ENCODE results near the gene TMEM30A.

The TMEM30A gene

DNA sequence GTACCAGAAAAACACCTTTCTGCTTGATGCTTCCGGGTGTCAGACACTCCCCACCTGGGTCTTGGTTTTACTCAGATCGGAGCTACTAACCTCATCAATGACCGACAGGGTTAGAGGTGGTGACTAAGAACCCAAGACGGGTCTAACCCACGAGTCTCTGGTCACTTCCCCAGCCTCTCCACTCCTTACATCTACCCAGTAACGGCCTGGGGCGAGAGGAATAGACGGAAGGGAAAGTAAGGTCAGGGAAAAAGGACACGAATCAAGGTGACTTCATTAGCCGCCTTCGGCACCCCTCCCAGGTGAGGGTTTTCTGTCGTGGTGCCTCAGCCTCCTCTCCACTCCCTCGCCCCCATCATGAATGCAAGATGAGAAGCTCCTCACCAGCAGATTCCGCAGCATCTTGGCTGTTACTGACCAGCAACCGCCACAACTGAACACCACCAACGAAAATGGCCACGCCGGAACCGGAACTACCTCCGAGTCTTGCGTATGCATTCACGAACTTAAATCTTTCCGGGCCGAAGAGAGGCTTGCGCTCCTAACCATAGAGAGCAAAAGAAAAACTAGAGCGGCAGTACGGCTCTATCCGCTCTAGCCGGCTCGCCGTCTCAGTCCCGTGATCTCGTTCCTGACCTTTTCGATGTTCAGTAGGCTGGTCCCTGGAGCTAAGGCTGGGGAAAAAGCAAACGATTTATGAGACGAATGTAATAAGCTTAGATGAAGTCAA lies 41.1 kb downstream of the TMEM30A start, which contains the start of gene COX7A2:
Gene COX7A2 (minus strand): TSS at position 469 of the 730 bp plus-strand sequence. CDS start 67 bp downstream, at position 402.
- in situ Hi-C loops (cut with HindIII; ENCODE audit: low sequenced_read_pairs) = loop anchor here (5.0 kb wide), 1 partner anchor 94 kb away; no protein-coding TSS in a partner anchor
- H3K4me3 ChIP-seq (ENCODE audit: low read depth, low read length) = peak within 1 kb of the TSS; percentile 91
- peak; percentile 93 for DNase-seq (ENCODE audit: low read depth)
- TF ChIP-seq CTCF (IDR thresholded peaks at IDR 0.05; ENCODE audit: low read depth, low read length, missing control alignments) = no peak

DNA sequence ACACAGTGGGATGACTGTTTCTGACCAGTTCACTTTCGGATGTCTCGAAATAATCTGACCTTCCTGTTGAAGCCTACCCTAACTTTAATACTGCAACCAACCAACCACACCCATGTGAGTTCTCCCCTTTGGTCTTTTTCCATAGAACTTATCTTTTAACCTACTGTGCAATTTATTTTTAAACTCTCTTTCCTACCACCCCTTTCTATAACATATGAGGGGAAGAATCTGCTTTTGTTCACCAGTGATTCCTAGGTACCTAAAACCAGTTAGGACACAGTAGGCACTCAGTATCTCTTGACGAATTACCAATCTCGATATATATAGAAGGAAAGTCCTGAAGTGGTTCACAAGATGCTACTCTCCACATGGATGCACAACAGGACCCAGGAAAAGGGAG lies 48.0 kb downstream of the TMEM30A start:
- DNase-seq (ENCODE audit: low read depth) = no peak
- H3K4me3 ChIP-seq (ENCODE audit: low read depth, low read length) = no peak overlapping the region
- no peak for TF ChIP-seq CTCF (IDR thresholded peaks at IDR 0.05; ENCODE audit: low read depth, low read length, missing control alignments)
- in situ Hi-C loops (cut with HindIII; ENCODE audit: low sequenced_read_pairs) = no loop called here

DNA sequence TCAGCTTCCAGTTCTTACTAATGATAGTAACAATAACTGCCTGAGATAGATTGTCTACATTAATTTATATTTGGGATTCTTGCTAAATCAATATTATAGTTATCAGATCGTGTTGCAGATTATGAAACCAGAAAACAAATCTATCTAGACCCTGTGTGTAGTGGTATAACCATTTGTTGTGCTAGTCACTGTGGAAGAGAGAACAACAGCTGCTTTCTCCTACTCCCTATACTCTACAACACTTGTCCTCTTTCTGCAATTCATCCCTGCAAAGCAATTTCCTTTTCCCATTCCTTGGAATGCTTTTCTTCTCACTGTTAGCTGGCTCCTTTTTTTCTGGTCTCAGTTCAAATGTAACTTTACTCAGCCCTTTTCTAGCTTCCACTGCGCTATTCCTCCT lies 49.3 kb downstream of the TMEM30A start:
- TF ChIP-seq CTCF (IDR thresholded peaks at IDR 0.05; ENCODE audit: low read depth, low read length, missing control alignments) = no peak
- no peak overlapping the region for H3K4me3 ChIP-seq (ENCODE audit: low read depth, low read length)
- no peak for DNase-seq (ENCODE audit: low read depth)
- in situ Hi-C loops (cut with HindIII; ENCODE audit: low sequenced_read_pairs) = no loop called here

DNA sequence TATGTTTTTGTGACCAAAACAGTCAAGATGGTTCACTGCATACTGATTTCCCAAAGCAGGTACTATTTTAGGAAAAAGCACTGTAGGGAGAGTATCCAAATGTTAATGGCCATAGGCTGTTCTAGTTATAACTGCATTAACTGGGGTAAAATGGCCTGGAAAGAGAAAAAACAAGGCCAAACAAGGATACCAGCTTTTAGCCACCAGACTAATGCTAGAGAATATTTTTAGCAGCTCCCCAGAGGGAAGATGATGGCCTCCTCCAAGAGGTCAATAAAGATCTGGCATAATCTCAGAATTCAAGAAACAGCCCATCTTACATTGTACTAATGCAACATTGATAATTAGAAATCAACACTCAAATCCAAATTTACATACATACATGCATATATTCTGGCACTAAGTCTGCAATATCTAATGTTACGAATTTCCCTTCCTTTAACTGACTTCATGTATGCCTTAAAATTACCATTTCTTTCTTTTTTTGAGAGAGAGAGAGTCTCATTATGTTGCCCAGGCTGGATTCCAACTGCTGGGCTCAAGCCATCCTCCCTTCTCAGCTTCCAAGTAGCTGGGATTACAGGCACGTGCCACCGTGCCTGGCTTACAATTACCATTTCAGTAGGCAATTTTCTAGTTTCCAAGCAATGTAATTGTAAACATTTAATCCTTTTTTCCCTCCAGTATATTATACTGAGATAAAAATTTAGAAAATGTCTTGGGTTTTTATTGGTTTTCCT lies 50.3 kb downstream of the TMEM30A start:
- H3K4me3 ChIP-seq (ENCODE audit: low read depth, low read length) = no peak overlapping the region
- no peak for DNase-seq (ENCODE audit: low read depth)
- in situ Hi-C loops (cut with HindIII; ENCODE audit: low sequenced_read_pairs) = no loop called here
- TF ChIP-seq CTCF (IDR thresholded peaks at IDR 0.05; ENCODE audit: low read depth, low read length, missing control alignments) = no peak

DNA sequence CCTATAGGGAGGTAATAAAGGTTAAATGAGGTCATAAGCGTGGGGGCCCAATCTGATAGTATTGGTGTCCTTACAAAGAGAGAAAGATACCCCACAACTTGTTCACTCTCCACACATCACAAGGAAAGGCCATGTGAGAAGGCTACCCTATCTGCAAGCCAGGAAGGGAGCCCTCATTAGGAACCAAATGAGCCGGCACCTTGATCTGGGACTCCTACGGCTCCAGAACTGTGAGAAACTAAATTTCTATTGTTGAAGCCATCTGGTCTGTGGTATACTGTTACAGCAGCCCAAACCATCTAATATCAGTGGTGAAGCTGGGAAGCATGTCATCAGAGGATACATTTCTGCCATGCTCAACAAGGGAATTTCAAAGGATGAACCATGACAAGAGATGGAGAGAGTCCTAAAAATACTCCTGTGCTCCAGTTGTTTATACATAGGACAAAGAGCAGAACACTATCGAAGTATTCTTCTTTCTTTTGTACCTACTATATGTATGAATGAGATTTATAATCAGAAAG lies 51.4 kb downstream of the TMEM30A start:
- in situ Hi-C loops (cut with HindIII; ENCODE audit: low sequenced_read_pairs) = no loop called here
- no peak for TF ChIP-seq CTCF (IDR thresholded peaks at IDR 0.05; ENCODE audit: low read depth, low read length, missing control alignments)
- DNase-seq (ENCODE audit: low read depth) = no peak
- H3K4me3 ChIP-seq (ENCODE audit: low read depth, low read length) = no peak overlapping the region

- no peak for DNase-seq (ENCODE audit: low read depth)
- H3K4me3 ChIP-seq (ENCODE audit: low read depth, low read length) = no peak overlapping the region
- peak; percentile 90 for TF ChIP-seq CTCF (IDR thresholded peaks at IDR 0.05; ENCODE audit: low read depth, low read length, missing control alignments)
- in situ Hi-C loops (cut with HindIII; ENCODE audit: low sequenced_read_pairs) = no loop called here
Measured at GRCh38 chr6:75230484-75231325, 53.9 kb downstream of the TMEM30A start.
